CD4-positive, alpha-beta T cell (primary cell): Measurements from ENCODE around the gene RGS17. TPM values are rescaled to one million over a fixed set of nuclear protein-coding genes. Genes with fewer than 3 reads are reported as not detected.

Experiments
- ATAC-seq: fragments of 200-7000 bp; cut with Tn5 transposase; one replicate; pipeline ENCODE4 v1.10.0; 2022; ENCODE audit warnings: mild to moderate bottlenecking; ENCODE audit not compliant: poor library complexity
- CTCF ChIA-PET: fragments of 350-600 bp; sonication (Branson Sonifier 250); formaldehyde crosslinking; loops from one replicate; lab custom pipeline; 2021; ENCODE audit warnings: antibody characterized with exemption, inconsistent platforms; lab: Charles Lee
- POLR2A ChIA-PET: fragments of 350-600 bp; sonication (Branson Sonifier 250); formaldehyde crosslinking; loops from one replicate; lab custom pipeline; 2021; ENCODE audit warnings: antibody characterized with exemption, inconsistent platforms; lab: Charles Lee
- DNase-seq, 14 experiments: peaks; one replicate each; pipeline ENCODE4 v3.0.0-alpha.2; 2013 to 2020; ENCODE audit warnings: mixed read lengths in 2 of 14
- H3K27ac ChIP-seq, 2 donors: one replicate each; pipeline versions ENCODE4 v1.5.1 to v1.7.0; 2013; ENCODE audit warnings: low read length in 2 of 2, low read depth in 1 of 2, mild to moderate bottlenecking in 1 of 2
- H3K27me3 ChIP-seq, 2 experiments: 1 replicate in 1 of 2; 2 replicates in 1 of 2; pipeline versions ENCODE4 v1.6.1 to v1.7.0; 2013; ENCODE audit warnings: low read length in 2 of 2, control low read depth in 1 of 2, mild to moderate bottlenecking in 1 of 2, moderate library complexity in 1 of 2; ENCODE audit not compliant: insufficient read depth in 2 of 2, control insufficient read depth in 1 of 2
- H3K36me3 ChIP-seq: one replicate; pipeline ENCODE4 v1.6.1; 2013; ENCODE audit warnings: low read length, control low read depth; ENCODE audit not compliant: insufficient read depth
- H3K4me1 ChIP-seq: one replicate; pipeline ENCODE4 v1.6.1; 2013; ENCODE audit warnings: low read length, control low read depth; ENCODE audit not compliant: insufficient read depth
- H3K4me3 ChIP-seq: one replicate; pipeline ENCODE4 v1.5.1; 2013; ENCODE audit warnings: mild to moderate bottlenecking, low read length, moderate library complexity
- H3K9me3 ChIP-seq, 2 experiments: 1 replicate in 1 of 2; 2 replicates in 1 of 2; pipeline versions ENCODE4 v1.6.1 to v1.7.0; 2013; ENCODE audit warnings: low read length in 2 of 2, mild to moderate bottlenecking in 2 of 2, control low read depth in 1 of 2, moderate library complexity in 1 of 2; ENCODE audit not compliant: control insufficient read depth in 1 of 2, insufficient read depth in 1 of 2
- H3K27ac Mint-ChIP-seq: one replicate; pipeline ENCODE4 v1.8.0; 2020; ENCODE audit warnings: mixed read lengths
- H3K27me3 Mint-ChIP-seq: one replicate; pipeline ENCODE4 v1.8.0; 2021; ENCODE audit warnings: mixed read lengths
- H3K36me3 Mint-ChIP-seq: one replicate; pipeline ENCODE4 v1.8.0; 2021; ENCODE audit warnings: low read depth, mixed read lengths
- H3K4me1 Mint-ChIP-seq: one replicate; pipeline ENCODE4 v1.8.0; 2021; ENCODE audit warnings: low read depth, mixed read lengths
- H3K4me3 Mint-ChIP-seq: one replicate; pipeline ENCODE4 v1.8.0; 2020; ENCODE audit warnings: mild to moderate bottlenecking, mixed read lengths
- H3K9me3 Mint-ChIP-seq: one replicate; pipeline ENCODE4 v1.8.0; 2020; ENCODE audit warnings: mixed read lengths
- intact Hi-C, 2 experiments: fragments of 100-400 bp; cut with DNase I in 1 of 2; cut with micrococcal nuclease in 1 of 2; formaldehyde crosslinking; loops; one replicate each; pipeline versions ENCODE4 v1.15.1 to v1.9.0; 2023 to 2025; cut with DNase I, micrococcal nuclease
- total RNA-seq, 174 experiments: library from RNA in 2 of 174; stranded (reverse) in 2 of 174; gene quantifications; one replicate each; pipeline ENCODE4 v1.2.3 and lab custom pipeline; 2021 to 2026
- TF ChIP-seq, protein P1 (sequence below): fragments of 200-600 bp; IDR thresholded peaks from one replicate; pipeline ENCODE4 v1.8.0; 2022; ENCODE audit warnings: antibody characterized with exemption, mild to moderate bottlenecking

The RGS17 gene
- total RNA-seq, 2 experiments from 2014 or later, result not detected

DNA sequence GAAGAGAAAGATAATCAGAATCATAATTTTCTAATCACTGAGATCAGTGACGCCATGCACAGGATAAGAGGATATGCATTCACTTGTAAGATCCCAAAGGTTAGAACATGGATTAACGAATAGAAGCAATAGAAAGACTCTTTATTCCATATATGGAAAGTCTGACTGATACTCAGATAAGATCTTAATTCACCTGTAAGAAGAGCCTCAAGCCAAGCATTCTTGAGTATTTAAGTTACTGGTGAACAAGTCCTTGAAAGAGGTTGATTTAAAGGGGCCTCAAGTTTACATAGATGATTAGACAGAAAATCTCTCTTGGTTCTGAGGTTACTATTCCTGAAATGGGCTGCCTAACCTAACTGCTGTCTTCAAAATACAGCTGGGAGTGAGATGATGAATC, 74.8 kb downstream of the RGS17 start:
- Mint-ChIP-seq H3K4me1 (no peaks in the 10 kb centered on the region), H3K27me3 (peaks cover 45% of the 10 kb centered on the region), H3K4me3 (no peak overlapping the region), H3K36me3 (no peaks in the 10 kb centered on the region), H3K27ac (no peak overlapping the region), H3K9me3 (peaks cover 5% of the 10 kb centered on the region)
- intact Hi-C loops, result no loop called here
- H3K36me3 ChIP-seq, result no peaks in the 10 kb centered on the region
- no peak overlapping the region for H3K27ac ChIP-seq
- no peak for ATAC-seq
- POLR2A ChIA-PET, result no interaction called here
- H3K27me3 ChIP-seq, result peaks cover 0 to 5% of the 10 kb centered on the region in 2 experiments
- TF ChIP-seq, protein P1, sequence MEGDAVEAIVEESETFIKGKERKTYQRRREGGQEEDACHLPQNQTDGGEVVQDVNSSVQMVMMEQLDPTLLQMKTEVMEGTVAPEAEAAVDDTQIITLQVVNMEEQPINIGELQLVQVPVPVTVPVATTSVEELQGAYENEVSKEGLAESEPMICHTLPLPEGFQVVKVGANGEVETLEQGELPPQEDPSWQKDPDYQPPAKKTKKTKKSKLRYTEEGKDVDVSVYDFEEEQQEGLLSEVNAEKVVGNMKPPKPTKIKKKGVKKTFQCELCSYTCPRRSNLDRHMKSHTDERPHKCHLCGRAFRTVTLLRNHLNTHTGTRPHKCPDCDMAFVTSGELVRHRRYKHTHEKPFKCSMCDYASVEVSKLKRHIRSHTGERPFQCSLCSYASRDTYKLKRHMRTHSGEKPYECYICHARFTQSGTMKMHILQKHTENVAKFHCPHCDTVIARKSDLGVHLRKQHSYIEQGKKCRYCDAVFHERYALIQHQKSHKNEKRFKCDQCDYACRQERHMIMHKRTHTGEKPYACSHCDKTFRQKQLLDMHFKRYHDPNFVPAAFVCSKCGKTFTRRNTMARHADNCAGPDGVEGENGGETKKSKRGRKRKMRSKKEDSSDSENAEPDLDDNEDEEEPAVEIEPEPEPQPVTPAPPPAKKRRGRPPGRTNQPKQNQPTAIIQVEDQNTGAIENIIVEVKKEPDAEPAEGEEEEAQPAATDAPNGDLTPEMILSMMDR, result no peak
- H3K4me1 ChIP-seq, result no peaks in the 10 kb centered on the region
- CTCF ChIA-PET, result no interaction called here
- no peak overlapping the region for H3K4me3 ChIP-seq
- no peaks in the 10 kb centered on the region for H3K9me3 ChIP-seq
- no peak for DNase-seq

DNA sequence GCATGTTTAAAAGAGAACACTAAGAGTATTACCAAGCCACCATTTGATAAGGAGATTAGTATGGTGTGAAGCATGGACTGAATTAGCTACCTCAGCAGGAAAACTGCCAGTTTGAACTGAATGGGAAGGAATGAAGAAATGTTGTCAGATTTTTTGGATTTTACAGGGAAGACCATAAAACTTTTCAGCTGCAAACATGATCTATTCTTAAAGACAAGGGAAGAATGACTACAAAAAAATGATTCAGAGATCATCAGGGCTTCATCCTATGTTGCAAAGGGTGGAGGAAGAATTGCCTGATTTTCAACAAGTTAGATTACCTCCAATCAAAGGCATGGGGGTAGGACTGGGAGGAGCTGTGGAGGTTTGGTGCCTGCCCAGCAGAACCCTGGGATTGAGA, 79.3 kb downstream of the RGS17 start:
- ChIA-PET POLR2A (no interaction called here), CTCF (no interaction called here)
- Mint-ChIP-seq H3K4me3 (no peak overlapping the region), H3K27me3 (peaks cover 31% of the 10 kb centered on the region), H3K9me3 (peaks cover 6% of the 10 kb centered on the region), H3K27ac (no peak overlapping the region), H3K4me1 (no peaks in the 10 kb centered on the region), H3K36me3 (no peaks in the 10 kb centered on the region)
- DNase-seq (no peak), ATAC-seq (no peak)
- Histone ChIP-seq H3K36me3 (no peaks in the 10 kb centered on the region), H3K9me3 (no peaks in the 10 kb centered on the region), H3K4me3 (no peak overlapping the region), H3K27me3 (no peaks in the 10 kb centered on the region), H3K4me1 (no peaks in the 10 kb centered on the region), H3K27ac (no peak overlapping the region)
- TF ChIP-seq, protein P1, result no peak
- intact Hi-C loops, result no loop called here

DNA sequence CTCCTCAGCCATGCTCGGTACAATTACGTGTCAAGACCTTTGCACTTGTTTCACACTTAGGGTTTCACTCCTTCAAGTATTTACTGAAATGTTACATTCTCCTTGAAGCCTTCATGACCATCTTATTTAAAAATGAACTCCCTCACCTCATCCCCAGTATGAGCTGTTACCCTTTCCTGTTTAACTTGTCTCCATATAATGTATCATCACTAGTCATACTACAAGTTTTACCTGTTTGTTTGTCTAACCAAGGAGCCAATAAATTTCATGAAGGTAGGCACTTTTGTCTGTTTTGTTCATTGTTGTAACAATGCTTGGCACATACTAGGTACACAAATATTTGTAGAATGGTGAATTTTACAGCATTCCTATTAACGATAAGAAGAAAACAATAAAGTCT, 82.5 kb downstream of the RGS17 start:
- intact Hi-C loops, result no loop called here
- H3K27me3 ChIP-seq, result no peaks in the 10 kb centered on the region
- Mint-ChIP-seq H3K4me3 (no peak overlapping the region), H3K27me3 (peaks cover 19% of the 10 kb centered on the region), H3K36me3 (no peaks in the 10 kb centered on the region), H3K4me1 (no peaks in the 10 kb centered on the region), H3K27ac (no peak overlapping the region), H3K9me3 (peaks cover 6% of the 10 kb centered on the region)
- H3K9me3 ChIP-seq, result no peaks in the 10 kb centered on the region
- H3K4me1 ChIP-seq, result no peaks in the 10 kb centered on the region
- CTCF ChIA-PET, result no interaction called here
- DNase-seq (no peak), ATAC-seq (no peak)
- no peak overlapping the region for H3K27ac ChIP-seq
- POLR2A ChIA-PET, result no interaction called here
- H3K36me3 ChIP-seq, result no peaks in the 10 kb centered on the region
- no peak overlapping the region for H3K4me3 ChIP-seq
- TF ChIP-seq, protein P1, result no peak
